Right lobe of liver (tissue), 6 donors: Measurements from ENCODE around the gene ACTA1. TPM values are rescaled to one million over a fixed set of nuclear protein-coding genes. Genes with fewer than 3 reads are reported as not detected.
"Not testable (repeated sequence)": the region's sequence is repeated elsewhere in the genome, so short reads cannot be mapped to it uniquely, and the experiment has no call there.

Experiments
- ATAC-seq, 4 donors: fragments of 200-7000 bp; cut with Tn5 transposase; one replicate each; pipeline ENCODE4 v1.9.1; 2020; ENCODE audit warnings: mild to moderate bottlenecking in 4 of 4, moderate library complexity in 4 of 4
- DNase-seq, 3 donors: peaks; one replicate each; pipeline ENCODE4 v3.0.0-alpha.2; 2020
- H3K27ac ChIP-seq, 3 donors: fragments of 200-600 bp; one replicate each; pipeline ENCODE4 v1.8.0; 2022
- H3K27me3 ChIP-seq, 2 donors: fragments of 200-600 bp; one replicate each; pipeline ENCODE4 v1.8.0; 2022
- H3K36me3 ChIP-seq, 4 donors: fragments of 200-600 bp; sonication (generic) in 1 of 4; one replicate each; pipeline versions ENCODE4 v1.5.1 to v1.8.0; 2017 to 2022; ENCODE audit warnings: control low read depth in 1 of 4
- H3K4me1 ChIP-seq, 4 donors: fragments of 200-600 bp; sonication (generic) in 1 of 4; one replicate each; pipeline versions ENCODE4 v1.5.1 to v1.8.0; 2017 to 2022; ENCODE audit warnings: control low read depth in 1 of 4
- H3K4me3 ChIP-seq, 3 donors: fragments of 200-600 bp; one replicate each; pipeline ENCODE4 v1.8.0; 2022
- H3K9me3 ChIP-seq, 4 donors: fragments of 200-600 bp; sonication (generic) in 1 of 4; one replicate each; pipeline versions ENCODE4 v1.5.1 to v1.8.0; 2017 to 2022; ENCODE audit warnings: control low read depth in 1 of 4
- CTCF ChIP-seq, 4 donors: fragments of 200-600 bp in 3 of 4; fragments of 450-650 bp in 1 of 4; IDR thresholded peaks; one replicate each; pipeline versions ENCODE4 v1.5.1 to v1.8.0; 2016 to 2022; ENCODE audit warnings: antibody characterized with exemption in 4 of 4, mild to moderate bottlenecking in 2 of 4
- POLR2A ChIP-seq: fragments of 450-650 bp; IDR thresholded peaks from one replicate; pipeline ENCODE4 v1.6.1; 2017; ENCODE audit warnings: antibody characterized with exemption, mild to moderate bottlenecking
- WGBS: methylation state at CpG from one replicate; pipeline ENCODE4 v1.1.6; 2018; ENCODE audit warnings: low coverage, low lambda C conversion rate; ENCODE audit not compliant: insufficient coverage; ENCODE audit errors: missing lambda C conversion rate; 5-methylcytosine and 5-hydroxymethylcytosine counted together
- intact Hi-C, 2 donors: fragments of 100-400 bp; cut with DNase I; formaldehyde crosslinking; loops; one replicate each; pipeline versions ENCODE4 v1.11.2 to v1.14.1; 2022
- total RNA-seq, 6 experiments: library from RNA; depleted of rRNA in 2 of 6; stranded (reverse); fragments of >200 nt in 2 of 6; fragmentation: NEBNext Ultra II Directional in 3 of 6; extraction: Animal tissue kit (Norgen Biotek cat#: 25700) in 3 of 6; gene quantifications; one replicate each; pipeline versions ENCODE4 v1.1.0 to v1.2.4, GENCODE V29; 2016 to 2023
- donor health status: DM: no; HTN: yes; CAD: no.
- donor health status: DM: no; HTN: no; CAD: no.
- donor health status: DM: no; HTN: no; CAD: no.
- donor health status: DM: no; HTN: yes; CAD: no.
- donor health status: DM: no; HTN: yes; CAD: no.

ACTA1 gene
- total RNA-seq, 6 experiments from 2014 or later, result 1.1 to 14.2 (median 1.3) TPM; not detected in 1

GRCh38 chr1:229396585-229397206, 37.2 kb downstream of the ACTA1 start:
- H3K27me3 ChIP-seq, result no peaks in the 10 kb centered on the region

GRCh38 chr1:229394517-229394916, 39.4 kb downstream of the ACTA1 start:
- WGBS, result 84% methylated on average over 5 of the region's 5 CpGs

More at GRCh38 chr1:229396585-229397206, 37.2 kb downstream of the ACTA1 start:
- Histone ChIP-seq H3K27ac (no peak overlapping the region), H3K36me3 (no peaks in the 10 kb centered on the region), H3K9me3 (no peaks in the 10 kb centered on the region), H3K4me3 (no peak overlapping the region), H3K4me1 (no peaks in the 10 kb centered on the region)
- DNase-seq, result no peak
- TF ChIP-seq CTCF (IDR thresholded peaks at IDR 0.05) (no peak), POLR2A (no peak)
- WGBS, result 47% methylated on average over 10 of the region's 11 CpGs
- intact Hi-C loops, result no loop called here
- no peak for ATAC-seq

GRCh38 chr1:229392936-229393335, 41.0 kb downstream of the ACTA1 start:
- ATAC-seq, result no peak
- H3K9me3 ChIP-seq, result no peaks in the 10 kb centered on the region
- H3K36me3 ChIP-seq, result no peaks in the 10 kb centered on the region
- TF ChIP-seq CTCF (IDR thresholded peaks at IDR 0.05) (no peak), POLR2A (no peak)
- no peak overlapping the region for H3K27ac ChIP-seq
- H3K4me1 ChIP-seq, result no peaks in the 10 kb centered on the region
- H3K27me3 ChIP-seq, result no peaks in the 10 kb centered on the region
- H3K4me3 ChIP-seq, result no peak overlapping the region
- intact Hi-C loops, result no loop called here
- DNase-seq, result no peak
- 70% methylated on average over 4 of the region's 4 CpGs for WGBS

More at GRCh38 chr1:229394517-229394916, 39.4 kb downstream of the ACTA1 start:
- H3K4me3 ChIP-seq, H3K9me3 ChIP-seq, H3K36me3 ChIP-seq, H3K27me3 ChIP-seq, intact Hi-C loops, H3K4me1 ChIP-seq, DNase-seq, ATAC-seq, H3K27ac ChIP-seq: not testable (repeated sequence)

GRCh38 chr1:229390130-229390529, 43.8 kb downstream of the ACTA1 start:
- intact Hi-C loops, result no loop called here
- Histone ChIP-seq H3K9me3 (no peaks in the 10 kb centered on the region), H3K36me3 (no peaks in the 10 kb centered on the region), H3K4me3 (no peak overlapping the region), H3K4me1 (no peaks in the 10 kb centered on the region), H3K27me3 (no peaks in the 10 kb centered on the region), H3K27ac (no peak overlapping the region)
- ATAC-seq (no peak), DNase-seq (no peak)
- 42% methylated on average over 2 of the region's 7 CpGs for WGBS
- TF ChIP-seq POLR2A (no peak), CTCF (IDR thresholded peaks at IDR 0.05) (no peak)

GRCh38 chr1:229388897-229389580, 44.9 kb downstream of the ACTA1 start:
- no peaks in the 10 kb centered on the region for H3K4me1 ChIP-seq
- H3K9me3 ChIP-seq, result no peaks in the 10 kb centered on the region
- no peak for TF ChIP-seq CTCF (IDR thresholded peaks at IDR 0.05)
- TF ChIP-seq POLR2A, result no peak
- ATAC-seq (no peak), DNase-seq (no peak)
- intact Hi-C loops, result no loop called here
- H3K27ac ChIP-seq, result no peak overlapping the region
- no peak overlapping the region for H3K4me3 ChIP-seq
- no peaks in the 10 kb centered on the region for H3K36me3 ChIP-seq
- no peaks in the 10 kb centered on the region for H3K27me3 ChIP-seq
- 58% methylated on average over 7 of the region's 7 CpGs for WGBS
